NCI-H526 (cell line): ENCODE data around the gene GAL3ST2.
"Not testable (repeated sequence)": the region's sequence is repeated elsewhere in the genome, so short reads cannot be mapped to it uniquely, and the experiment has no call there.

ENCODE experiments used
- DNase-seq, 2 experiments: peaks; one replicate each; lab custom pipeline; 2025; lab: John Stamatoyannopoulos, UW

GAL3ST2 gene

GRCh38 chr2:241809383-241810306, 33.0 kb downstream of the GAL3ST2 start:
- no peak for DNase-seq

- DNase-seq = no peak
Observed at GRCh38 chr2:241810307-241811200, 33.9 kb downstream of the GAL3ST2 start.

- no peak for DNase-seq
Observed at GRCh38 chr2:241811201-241811951, 34.8 kb downstream of the GAL3ST2 start.

- no peak for DNase-seq
Observed at GRCh38 chr2:241811952-241812729, 35.5 kb downstream of the GAL3ST2 start.

- no peak for DNase-seq
Observed at GRCh38 chr2:241812730-241813643, 36.4 kb downstream of the GAL3ST2 start.

- no peak for DNase-seq
Observed at GRCh38 chr2:241813644-241814392, 37.2 kb downstream of the GAL3ST2 start.

- DNase-seq = no peak
Observed at GRCh38 chr2:241814393-241814642, 37.7 kb downstream of the GAL3ST2 start.

GRCh38 chr2:241814643-241815476, 38.2 kb downstream of the GAL3ST2 start:
- DNase-seq = peak in 1 of 2 experiments; percentile 48

- no peak for DNase-seq
Observed at GRCh38 chr2:241815477-241816430, 39.1 kb downstream of the GAL3ST2 start.

GRCh38 chr2:241816431-241817121, 40.0 kb downstream of the GAL3ST2 start:
- DNase-seq = no peak

- DNase-seq = no peak
Observed at GRCh38 chr2:241817126-241817820, 40.7 kb downstream of the GAL3ST2 start.

- not testable (repeated sequence) for DNase-seq
Observed at GRCh38 chr2:241817821-241818215, 41.2 kb downstream of the GAL3ST2 start.

- no peak for DNase-seq
Observed at GRCh38 chr2:241818229-241818942, 41.8 kb downstream of the GAL3ST2 start.

- DNase-seq = no peak
Observed at GRCh38 chr2:241818943-241819270, 42.3 kb downstream of the GAL3ST2 start.

GRCh38 chr2:241819947-241820624, 43.5 kb downstream of the GAL3ST2 start:
- DNase-seq = not testable (repeated sequence)
